Left ventricle myocardium superior (tissue), 1 donor: ENCODE measurements around the gene CNTNAP5. TPM values are rescaled to one million over a fixed set of nuclear protein-coding genes. Genes with fewer than 3 reads are reported as not detected.

Source experiments
- ATAC-seq: fragments of 200-7000 bp; cut with Tn5 transposase; one replicate; pipeline ENCODE4 v1.9.1; 2020; ENCODE audit warnings: mild to moderate bottlenecking, moderate library complexity
- DNase-seq: peaks from one replicate; pipeline ENCODE4 v3.0.0-alpha.2; 2020
- intact Hi-C: fragments of 100-400 bp; cut with micrococcal nuclease; formaldehyde crosslinking; loops from one replicate; pipeline ENCODE4 v1.11.0; 2022
- total RNA-seq: library from RNA; stranded (reverse); fragmentation: NEBNext Ultra II Directional; extraction: Animal tissue kit (Norgen Biotek cat#: 25700); gene quantifications from one replicate; pipeline ENCODE4 v1.2.1, GENCODE V29; 2021
- donor health status: DM: no; HTN: yes; CAD: no; lungs with severe emphysema.

The CNTNAP5 gene
- total RNA-seq, 1 donor from 2014 or later, result not detected

- no peak for DNase-seq
- intact Hi-C loops, result no loop called here
- no peak for ATAC-seq
Observed at GRCh38 chr2:124514236-124514635, 489.1 kb downstream of the CNTNAP5 start.

- intact Hi-C loops, result no loop called here
- ATAC-seq, result no peak
- no peak for DNase-seq
Observed at GRCh38 chr2:124520953-124521352, 495.9 kb downstream of the CNTNAP5 start.

- no peak for DNase-seq
- intact Hi-C loops, result no loop called here
- ATAC-seq, result no peak
Observed at GRCh38 chr2:124523096-124523495, 498.0 kb downstream of the CNTNAP5 start.

GRCh38 chr2:124524155-124524915 lies 499.2 kb downstream of the CNTNAP5 start:
- DNase-seq (no peak), ATAC-seq (no peak)
- intact Hi-C loops, result no loop called here

GRCh38 chr2:124526221-124526620 lies 501.1 kb downstream of the CNTNAP5 start:
- ATAC-seq (no peak), DNase-seq (no peak)
- intact Hi-C loops, result no loop called here

GRCh38 chr2:124530203-124530602 lies 505.1 kb downstream of the CNTNAP5 start:
- intact Hi-C loops, result no loop called here
- no peak for DNase-seq
- ATAC-seq, result no peak

- ATAC-seq, result peak; percentile 24
Observed at GRCh38 chr2:124533226-124533954, 508.3 kb downstream of the CNTNAP5 start.

GRCh38 chr2:124534028-124534427 lies 508.9 kb downstream of the CNTNAP5 start:
- DNase-seq (no peak), ATAC-seq (peak; percentile 67)
- intact Hi-C loops, result no loop called here

More at GRCh38 chr2:124533226-124533954, 508.3 kb downstream of the CNTNAP5 start:
- intact Hi-C loops, result no loop called here
- no peak for DNase-seq

- no peak for ATAC-seq
- intact Hi-C loops, result no loop called here
Observed at GRCh38 chr2:124535816-124536215, 510.7 kb downstream of the CNTNAP5 start.

GRCh38 chr2:124536591-124536990 lies 511.5 kb downstream of the CNTNAP5 start:
- intact Hi-C loops, result no loop called here
- ATAC-seq (no peak), DNase-seq (no peak)

More at GRCh38 chr2:124535816-124536215, 510.7 kb downstream of the CNTNAP5 start:
- DNase-seq, result no peak

GRCh38 chr2:124538549-124538948 lies 513.5 kb downstream of the CNTNAP5 start:
- intact Hi-C loops, result no loop called here
- DNase-seq, result no peak
- no peak for ATAC-seq

GRCh38 chr2:124540805-124541204 lies 515.7 kb downstream of the CNTNAP5 start:
- peak; percentile 64 for ATAC-seq
- DNase-seq, result peak; percentile 47
- intact Hi-C loops, result no loop called here

GRCh38 chr2:124542932-124543640 lies 518.0 kb downstream of the CNTNAP5 start:
- intact Hi-C loops, result no loop called here
- peak; percentile 37 for DNase-seq
- ATAC-seq, result peak; percentile 96

- intact Hi-C loops, result no loop called here
- DNase-seq, result no peak
- no peak for ATAC-seq
Observed at GRCh38 chr2:124547700-124548099, 522.6 kb downstream of the CNTNAP5 start.

- DNase-seq (no peak), ATAC-seq (no peak)
- intact Hi-C loops, result no loop called here
Observed at GRCh38 chr2:124558277-124558905, 533.3 kb downstream of the CNTNAP5 start.

GRCh38 chr2:124559236-124559635 lies 534.1 kb downstream of the CNTNAP5 start:
- intact Hi-C loops, result no loop called here
- ATAC-seq (no peak), DNase-seq (no peak)

GRCh38 chr2:124560592-124561112 lies 535.6 kb downstream of the CNTNAP5 start:
- no peak for DNase-seq
- intact Hi-C loops, result no loop called here

GRCh38 chr2:124561486-124561885 lies 536.4 kb downstream of the CNTNAP5 start:
- DNase-seq, result no peak
- ATAC-seq, result no peak
- intact Hi-C loops, result no loop called here

More at GRCh38 chr2:124560592-124561112, 535.6 kb downstream of the CNTNAP5 start:
- no peak for ATAC-seq

GRCh38 chr2:124563426-124563825 lies 538.3 kb downstream of the CNTNAP5 start:
- DNase-seq (no peak), ATAC-seq (no peak)
- intact Hi-C loops, result no loop called here
